GM19452 (cell line): ENCODE measurements around the gene TMX3.

Experiments used
- ATAC-seq: cut with Tn5 transposase; IDR thresholded peaks from one replicate; pipeline ENCODE4 v1.9.1; 2021; ENCODE audit not compliant: unreplicated experiment

Gene TMX3

GRCh38 chr18:68714712-68715496 is at the start of gene TMX3:
Gene TMX3, minus strand, starts transcription at chr18:68715108. Its CDS starts 127 bp downstream, at chr18:68714981.
- peak; percentile 97 for ATAC-seq

- no peak for ATAC-seq
These were observed 49.1 kb upstream of the TMX3 start for GRCh38 chr18:68764016-68764415.

- no peak for ATAC-seq
These were observed 48.2 kb upstream of the TMX3 start for GRCh38 chr18:68763083-68763482.

- ATAC-seq: no peak
These were observed 44.4 kb upstream of the TMX3 start for GRCh38 chr18:68759308-68759707.

- ATAC-seq: no peak
These were observed 42.2 kb upstream of the TMX3 start for GRCh38 chr18:68757126-68757525.

GRCh38 chr18:68742206-68742605 is 27.3 kb upstream of the TMX3 start:
- ATAC-seq: no peak

GRCh38 chr18:68740966-68741365 is 26.1 kb upstream of the TMX3 start:
- ATAC-seq: no peak

- no peak for ATAC-seq
These were observed 24.6 kb upstream of the TMX3 start for GRCh38 chr18:68739462-68739861.

GRCh38 chr18:68738564-68738963 is 23.7 kb upstream of the TMX3 start:
- no peak for ATAC-seq

- ATAC-seq: peak; percentile 76
These were observed 20.8 kb upstream of the TMX3 start for GRCh38 chr18:68735483-68736343.

GRCh38 chr18:68734308-68734707 is 19.4 kb upstream of the TMX3 start:
- no peak for ATAC-seq

- no peak for ATAC-seq
These were observed 18.8 kb upstream of the TMX3 start for GRCh38 chr18:68733707-68734106.

GRCh38 chr18:68728081-68728700 is 13.3 kb upstream of the TMX3 start:
- ATAC-seq: no peak

GRCh38 chr18:68727506-68727905 is 12.6 kb upstream of the TMX3 start:
- no peak for ATAC-seq

- no peak for ATAC-seq
These were observed 10.4 kb upstream of the TMX3 start for GRCh38 chr18:68725346-68725745.

- ATAC-seq: no peak
These were observed 9.1 kb upstream of the TMX3 start for GRCh38 chr18:68724021-68724420.

GRCh38 chr18:68723539-68723938 is 8.6 kb upstream of the TMX3 start:
- ATAC-seq: no peak

GRCh38 chr18:68722821-68723220 is 7.9 kb upstream of the TMX3 start:
- ATAC-seq: no peak

- ATAC-seq: peak; percentile 84
These were observed 7.0 kb upstream of the TMX3 start for GRCh38 chr18:68721681-68722583.

GRCh38 chr18:68714366-68714711 is 569 bp downstream of the TMX3 start:
- ATAC-seq: peak; percentile 13

- ATAC-seq: no peak
These were observed 1.1 kb downstream of the TMX3 start for GRCh38 chr18:68713796-68714195.
